ENCODE measurements around the gene MAP3K13. TPM values are rescaled to one million over a fixed set of nuclear protein-coding genes. Genes with fewer than 3 reads are reported as not detected.

MAP3K13 gene
- total and polyA plus RNA-seq, 10 of the 15 experiments (the other 5 are each of a cell fraction or from before 2014, with no cell fraction given): 10.5 to 70.8 (median 26.8) TPM

DNA sequence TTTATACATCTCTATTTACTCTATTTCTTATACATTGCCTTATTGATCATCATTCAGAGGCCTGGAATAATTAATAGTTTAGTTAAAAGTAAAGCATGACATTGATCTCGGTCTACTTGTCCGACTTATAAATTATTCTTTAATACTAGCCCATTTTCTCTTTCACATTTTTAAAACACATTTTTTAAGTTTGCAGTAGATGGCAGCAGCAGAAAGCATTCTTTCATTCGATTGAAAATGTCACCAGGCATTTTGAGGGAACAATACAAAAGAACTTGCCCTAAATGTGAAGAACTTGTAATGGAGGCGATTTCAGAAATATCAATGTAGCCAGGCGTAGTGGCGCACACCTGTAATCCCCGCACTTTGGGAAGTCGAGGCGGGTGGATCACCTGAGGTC is 15.5 kb upstream of the MAP3K13 start:
- WGBS (ENCODE audit: insufficient coverage, insufficient replicate concordance, low lambda C conversion rate, missing lambda C conversion rate): 85% methylated on average over 9 of the region's 9 CpGs
- POLR2A ChIA-PET: interaction anchor here (0.6 to 0.7 kb wide), 2 partner anchors 713 to 886 kb away, joined by 3 to 7 read pairs; no protein-coding TSS in a partner anchor
- intact Hi-C loops (cut with micrococcal nuclease; ENCODE audit: unreplicated experiment): no loop called here
- DNase-seq (ENCODE audit: low read depth, low spot score): no peak
- FAIRE-seq: no peak
- H3K36me3 ChIP-seq (ENCODE audit: control insufficient read depth in 2 of 2, insufficient read depth in 2 of 2, low read length in 1 of 2): no peaks in the 10 kb centered on the region
- BruUV-seq (replicated peaks): no TSS peak
- no peak overlapping the region for H3K4me2 ChIP-seq (ENCODE audit: control insufficient read depth, insufficient read depth)
- H2AFZ ChIP-seq (ENCODE audit: control insufficient read depth, low read depth, low read length): no peak overlapping the region
- no peaks in the 10 kb centered on the region for H3K79me2 ChIP-seq (ENCODE audit: control insufficient read depth, insufficient read depth, low read length)
- ATAC-seq: no peak
- no peaks in the 10 kb centered on the region for H3K4me1 ChIP-seq (ENCODE audit: control insufficient read depth, insufficient read depth, low read length)
- H4K20me1 ChIP-seq (ENCODE audit: control insufficient read depth, insufficient read depth): no peaks in the 10 kb centered on the region
- H3K27me3 ChIP-seq (replicated peaks in 1 of 2; ENCODE audit: control insufficient read depth in 2 of 2, insufficient read depth in 2 of 2, low read length in 1 of 2): no peaks in the 10 kb centered on the region
- SMC1A ChIA-PET (ENCODE audit: uncharacterized antibody, unreplicated experiment): interaction anchor here (0.9 kb wide), 1 partner anchor 10 kb away, joined by 5 read pairs; no protein-coding TSS in a partner anchor
- H3K9me3 ChIP-seq (replicated peaks; ENCODE audit: control insufficient read depth, insufficient read depth, low read length): no peaks in the 10 kb centered on the region
- H3K9ac ChIP-seq (ENCODE audit: control insufficient read depth, insufficient read depth, low read length): no peak overlapping the region
- RAD21 ChIA-PET (ENCODE audit: unreplicated experiment): interaction anchor here (1.9 kb wide), 1 partner anchor 228 kb away, joined by 4 read pairs; no protein-coding TSS in a partner anchor
- no peak for TF ChIP-seq NBN (IDR thresholded peaks at IDR 0.05)
- no peak for TF ChIP-seq KAT2A (conservative IDR thresholded peaks at IDR 0.05; ENCODE audit: control insufficient read depth, low read depth, low read length)
- TF ChIP-seq, protein P1, sequence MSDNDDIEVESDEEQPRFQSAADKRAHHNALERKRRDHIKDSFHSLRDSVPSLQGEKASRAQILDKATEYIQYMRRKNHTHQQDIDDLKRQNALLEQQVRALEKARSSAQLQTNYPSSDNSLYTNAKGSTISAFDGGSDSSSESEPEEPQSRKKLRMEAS (IDR thresholded peaks at IDR 0.05; ENCODE audit: low read depth, low read length): no peak
- no peak for TF ChIP-seq SP1 (IDR thresholded peaks at IDR 0.05; ENCODE audit: low read depth, low read length)
- no peak for TF ChIP-seq PML (IDR thresholded peaks at IDR 0.05; ENCODE audit: low read length)
- TF ChIP-seq PAX5 (IDR thresholded peaks at IDR 0.05; ENCODE audit: borderline replicate concordance, low read depth, low read length): no peak
- no peak for TF ChIP-seq BRCA1 (IDR thresholded peaks at IDR 0.05; ENCODE audit: low read depth, low read length)
- no peak for TF ChIP-seq RFX5 (IDR thresholded peaks at IDR 0.05; ENCODE audit: low read depth, low read length)
- TF ChIP-seq, protein P2, sequence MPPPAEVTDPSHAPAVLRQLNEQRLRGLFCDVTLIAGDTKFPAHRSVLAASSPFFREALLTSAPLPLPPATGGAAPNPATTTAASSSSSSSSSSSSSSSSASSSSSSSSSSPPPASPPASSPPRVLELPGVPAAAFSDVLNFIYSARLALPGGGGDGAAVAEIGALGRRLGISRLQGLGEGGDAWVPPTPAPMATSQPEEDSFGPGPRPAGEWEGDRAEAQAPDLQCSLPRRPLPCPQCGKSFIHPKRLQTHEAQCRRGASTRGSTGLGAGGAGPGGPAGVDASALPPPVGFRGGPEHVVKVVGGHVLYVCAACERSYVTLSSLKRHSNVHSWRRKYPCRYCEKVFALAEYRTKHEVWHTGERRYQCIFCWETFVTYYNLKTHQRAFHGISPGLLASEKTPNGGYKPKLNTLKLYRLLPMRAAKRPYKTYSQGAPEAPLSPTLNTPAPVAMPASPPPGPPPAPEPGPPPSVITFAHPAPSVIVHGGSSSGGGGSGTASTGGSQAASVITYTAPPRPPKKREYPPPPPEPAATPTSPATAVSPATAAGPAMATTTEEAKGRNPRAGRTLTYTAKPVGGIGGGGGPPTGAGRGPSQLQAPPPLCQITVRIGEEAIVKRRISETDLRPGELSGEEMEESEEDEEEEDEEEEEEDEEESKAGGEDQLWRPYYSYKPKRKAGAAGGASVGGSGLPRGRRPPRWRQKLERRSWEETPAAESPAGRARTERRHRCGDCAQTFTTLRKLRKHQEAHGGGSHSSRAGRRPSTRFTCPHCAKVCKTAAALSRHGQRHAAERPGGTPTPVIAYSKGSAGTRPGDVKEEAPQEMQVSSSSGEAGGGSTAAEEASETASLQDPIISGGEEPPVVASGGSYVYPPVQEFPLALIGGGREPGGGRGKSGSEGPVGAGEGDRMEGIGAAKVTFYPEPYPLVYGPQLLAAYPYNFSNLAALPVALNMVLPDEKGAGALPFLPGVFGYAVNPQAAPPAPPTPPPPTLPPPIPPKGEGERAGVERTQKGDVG (CRISPR knock-in tag; IDR thresholded peaks at IDR 0.05): no peak
- no peak for TF ChIP-seq POLR2AphosphoS2 (IDR thresholded peaks at IDR 0.05; ENCODE audit: low read depth, low read length)
- no peak for TF ChIP-seq DPF2 (IDR thresholded peaks at IDR 0.05)
- no peak for TF ChIP-seq CREM (IDR thresholded peaks at IDR 0.05; ENCODE audit: low read depth)
- TF ChIP-seq HDAC6 (IDR thresholded peaks at IDR 0.05; ENCODE audit: unreplicated experiment): no peak
- TF ChIP-seq KDM1A (IDR thresholded peaks at IDR 0.05; ENCODE audit: borderline replicate concordance): no peak
- no peak for TF ChIP-seq ESRRA (IDR thresholded peaks at IDR 0.05; ENCODE audit: low read length)
- TF ChIP-seq ELK1 (IDR thresholded peaks at IDR 0.05; ENCODE audit: low read depth, low read length): no peak
- no peak for TF ChIP-seq CBFB (IDR thresholded peaks at IDR 0.05; ENCODE audit: low read depth)
- TF ChIP-seq, protein P3, sequence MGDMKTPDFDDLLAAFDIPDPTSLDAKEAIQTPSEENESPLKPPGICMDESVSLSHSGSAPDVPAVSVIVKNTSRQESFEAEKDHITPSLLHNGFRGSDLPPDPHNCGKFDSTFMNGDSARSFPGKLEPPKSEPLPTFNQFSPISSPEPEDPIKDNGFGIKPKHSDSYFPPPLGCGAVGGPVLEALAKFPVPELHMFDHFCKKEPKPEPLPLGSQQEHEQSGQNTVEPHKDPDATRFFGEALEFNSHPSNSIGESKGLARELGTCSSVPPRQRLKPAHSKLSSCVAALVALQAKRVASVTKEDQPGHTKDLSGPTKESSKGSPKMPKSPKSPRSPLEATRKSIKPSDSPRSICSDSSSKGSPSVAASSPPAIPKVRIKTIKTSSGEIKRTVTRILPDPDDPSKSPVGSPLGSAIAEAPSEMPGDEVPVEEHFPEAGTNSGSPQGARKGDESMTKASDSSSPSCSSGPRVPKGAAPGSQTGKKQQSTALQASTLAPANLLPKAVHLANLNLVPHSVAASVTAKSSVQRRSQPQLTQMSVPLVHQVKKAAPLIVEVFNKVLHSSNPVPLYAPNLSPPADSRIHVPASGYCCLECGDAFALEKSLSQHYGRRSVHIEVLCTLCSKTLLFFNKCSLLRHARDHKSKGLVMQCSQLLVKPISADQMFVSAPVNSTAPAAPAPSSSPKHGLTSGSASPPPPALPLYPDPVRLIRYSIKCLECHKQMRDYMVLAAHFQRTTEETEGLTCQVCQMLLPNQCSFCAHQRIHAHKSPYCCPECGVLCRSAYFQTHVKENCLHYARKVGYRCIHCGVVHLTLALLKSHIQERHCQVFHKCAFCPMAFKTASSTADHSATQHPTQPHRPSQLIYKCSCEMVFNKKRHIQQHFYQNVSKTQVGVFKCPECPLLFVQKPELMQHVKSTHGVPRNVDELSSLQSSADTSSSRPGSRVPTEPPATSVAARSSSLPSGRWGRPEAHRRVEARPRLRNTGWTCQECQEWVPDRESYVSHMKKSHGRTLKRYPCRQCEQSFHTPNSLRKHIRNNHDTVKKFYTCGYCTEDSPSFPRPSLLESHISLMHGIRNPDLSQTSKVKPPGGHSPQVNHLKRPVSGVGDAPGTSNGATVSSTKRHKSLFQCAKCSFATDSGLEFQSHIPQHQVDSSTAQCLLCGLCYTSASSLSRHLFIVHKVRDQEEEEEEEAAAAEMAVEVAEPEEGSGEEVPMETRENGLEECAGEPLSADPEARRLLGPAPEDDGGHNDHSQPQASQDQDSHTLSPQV (IDR thresholded peaks at IDR 0.05): no peak
- no peak overlapping the region for H3K27ac ChIP-seq (ENCODE audit: control insufficient read depth, insufficient read depth)
- in situ Hi-C loops (cut with MboI): no loop called here
- no peak overlapping the region for H3K4me3 ChIP-seq
- CTCF ChIA-PET: no interaction called here

All from GM12878 (cell line).